Superior temporal gyrus (tissue), 1 donor: Measurements from ENCODE around the gene MYH7B.

Source experiments
- DNase-seq: peaks from one replicate; pipeline ENCODE4 v3.0.0-alpha.2; 2016; ENCODE audit errors: extremely low spot score

Gene MYH7B

DNA sequence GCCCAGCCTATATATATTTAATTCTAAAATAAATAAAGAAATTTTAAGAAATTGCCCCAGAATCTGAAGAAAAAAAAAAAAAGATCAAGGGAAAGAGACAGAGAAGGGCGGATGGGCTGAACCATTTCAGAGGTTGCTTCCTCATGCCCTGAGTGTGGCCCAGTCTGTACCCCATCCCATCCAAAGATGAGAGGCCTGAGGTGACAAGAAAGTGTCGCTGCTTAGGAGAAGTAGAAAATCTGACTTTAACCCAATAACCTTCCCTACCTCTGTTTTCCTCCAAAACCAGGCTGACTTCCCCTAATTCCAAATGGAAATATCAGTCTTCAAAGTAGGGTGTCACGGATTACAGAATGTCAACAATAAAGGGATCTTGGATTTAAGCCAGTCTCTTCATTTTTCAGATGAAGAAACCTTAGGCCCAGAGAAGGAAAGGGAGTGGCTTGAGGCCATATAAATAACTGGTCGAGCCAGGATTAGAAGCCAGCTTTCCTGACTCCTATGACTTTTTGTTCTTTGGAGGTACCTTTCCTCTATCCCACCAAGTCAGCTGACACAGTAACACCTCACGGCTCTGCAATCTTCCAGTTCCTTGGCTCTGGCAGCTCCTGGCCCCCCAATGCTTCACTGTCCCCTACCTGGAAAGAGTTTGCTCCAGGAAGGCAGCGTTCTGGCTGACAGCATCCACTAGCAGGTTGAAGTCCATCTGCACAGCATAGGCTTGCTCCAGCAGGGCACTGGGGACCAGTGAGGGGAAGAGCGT, 10.2 kb upstream of the MYH7B start:
- no peak for DNase-seq

DNA sequence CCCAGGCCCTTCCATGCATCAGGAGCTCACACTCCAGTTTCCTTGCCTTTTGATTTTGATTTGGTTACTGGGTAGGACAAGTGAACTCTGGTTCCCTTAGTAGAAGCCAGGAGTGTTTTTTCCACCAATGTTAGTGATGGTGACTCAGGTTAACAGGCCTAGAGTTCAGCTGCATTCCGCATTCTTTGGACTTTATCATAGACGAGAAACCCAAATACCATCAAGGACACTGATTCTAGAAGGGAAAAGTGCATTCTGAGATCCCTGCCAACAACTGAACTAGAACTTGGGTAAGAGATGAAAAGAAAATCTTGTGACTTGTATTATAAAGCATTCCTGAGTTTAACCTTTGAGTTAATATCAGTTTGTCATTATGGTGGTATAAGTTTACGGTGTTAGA, 9.0 kb upstream of the MYH7B start:
- no peak for DNase-seq

DNA sequence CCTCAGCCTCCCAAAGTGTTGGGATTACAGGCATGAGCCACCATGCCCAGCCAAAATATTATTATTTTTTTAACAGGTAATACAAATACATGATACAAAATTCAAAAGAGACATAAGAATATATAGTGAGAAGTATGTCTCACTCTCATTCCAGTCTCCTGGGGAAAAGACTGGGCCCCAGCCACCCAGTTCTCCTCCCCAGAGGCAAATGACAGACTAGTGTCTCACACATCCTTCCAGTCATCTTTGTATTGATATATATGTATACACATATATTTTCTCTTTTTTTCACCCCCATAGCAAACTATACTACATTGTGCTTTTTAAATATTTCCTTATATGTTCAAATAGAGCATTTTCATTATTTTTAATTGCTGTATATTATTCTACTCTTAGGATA, 8.3 kb upstream of the MYH7B start:
- DNase-seq = no peak

DNA sequence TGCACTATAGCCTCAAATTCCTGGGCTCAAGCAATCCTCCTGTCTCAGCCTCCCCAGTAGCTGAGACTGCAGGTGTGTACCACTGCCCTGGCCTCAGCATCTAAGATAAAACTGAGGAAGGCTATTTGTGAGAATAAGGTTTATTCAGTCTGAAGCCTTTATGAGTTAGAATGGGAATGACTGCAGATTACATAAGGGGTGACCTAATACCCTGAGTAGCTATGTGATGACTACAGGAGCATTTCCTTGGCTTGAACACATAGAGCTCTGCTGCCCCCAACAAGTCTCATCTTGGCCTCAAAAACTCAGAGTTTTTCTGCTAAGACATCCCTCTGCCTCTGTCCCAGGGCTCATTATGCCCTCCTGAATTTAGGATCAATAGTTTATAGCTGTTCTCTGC, 7.6 kb upstream of the MYH7B start:
- no peak for DNase-seq

DNA sequence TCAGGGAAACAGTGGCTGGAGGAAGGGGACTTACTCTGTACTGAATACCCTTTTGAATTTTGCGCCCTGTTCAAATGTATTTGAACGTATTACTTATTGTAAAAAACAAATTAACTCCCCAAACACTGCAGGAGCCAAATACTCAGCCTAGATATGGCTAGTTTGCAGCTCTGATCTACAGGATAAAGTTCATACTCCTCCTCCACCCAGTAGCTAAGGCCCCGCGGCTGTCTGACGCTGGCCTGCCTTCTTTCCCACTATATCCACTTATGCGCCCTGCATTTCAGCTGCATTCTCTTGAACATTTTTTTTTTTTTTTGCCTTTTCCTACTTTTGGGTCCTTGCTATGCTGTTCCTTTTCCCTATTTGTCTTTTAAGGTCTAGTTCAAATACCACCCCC, 6.5 kb upstream of the MYH7B start:
- DNase-seq = no peak

DNA sequence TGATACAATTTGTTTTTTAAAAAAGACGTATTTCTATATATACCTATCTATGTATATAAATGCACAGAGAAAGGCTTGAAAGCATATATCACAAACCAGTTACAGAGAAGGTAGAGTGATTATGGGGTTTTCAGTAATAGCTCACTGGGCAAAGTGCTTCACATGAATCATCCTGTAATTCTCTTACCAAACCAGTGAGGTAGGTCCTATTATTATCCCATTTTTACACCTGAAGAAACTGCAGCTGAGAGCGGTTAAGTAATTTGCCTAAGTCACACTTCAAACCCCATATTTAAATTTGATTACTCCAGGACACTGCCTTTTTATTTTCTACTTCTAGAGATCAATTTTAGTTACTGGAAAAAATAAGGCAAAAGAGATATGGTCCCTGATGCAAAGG, 4.4 kb upstream of the MYH7B start:
- DNase-seq = no peak

DNA sequence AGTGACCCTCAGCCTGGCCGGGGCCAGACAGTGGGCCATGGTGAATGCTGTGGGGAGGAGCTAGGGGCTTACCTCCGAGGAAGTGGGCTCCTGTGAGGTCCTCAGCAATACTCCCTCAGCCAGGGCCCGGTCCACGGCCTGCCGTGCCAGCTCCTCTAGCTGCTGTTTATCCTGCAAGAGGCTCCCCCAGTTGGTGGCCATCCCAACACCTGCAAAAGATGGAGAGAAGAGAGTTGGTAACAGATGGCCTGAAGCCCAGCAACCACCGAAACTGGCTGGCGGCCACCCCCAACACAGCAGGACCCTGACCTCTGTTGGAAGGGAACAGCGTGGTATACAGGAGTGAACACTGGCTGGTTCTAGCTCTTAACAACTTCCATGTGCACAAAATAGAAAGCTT, 4.0 kb upstream of the MYH7B start:
- no peak for DNase-seq

DNA sequence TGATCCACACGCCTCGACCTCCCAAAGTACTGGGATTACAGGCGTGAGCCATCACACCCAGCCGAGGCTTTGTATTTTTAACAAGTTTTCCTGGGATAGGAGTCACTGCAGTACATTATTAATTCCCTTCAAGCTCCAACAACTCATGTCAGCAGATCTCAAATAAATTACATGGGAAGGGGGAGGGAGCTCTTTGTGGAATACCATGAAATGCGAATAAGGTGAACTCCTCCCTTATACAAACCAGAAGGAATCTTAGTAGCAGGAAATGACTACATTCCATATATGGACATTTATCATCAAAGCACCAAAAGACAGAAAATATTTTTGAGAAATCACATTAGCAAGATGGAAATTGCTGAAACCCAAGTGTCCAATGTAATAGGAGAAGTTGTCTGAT, 3.0 kb upstream of the MYH7B start:
- DNase-seq = no peak

DNA sequence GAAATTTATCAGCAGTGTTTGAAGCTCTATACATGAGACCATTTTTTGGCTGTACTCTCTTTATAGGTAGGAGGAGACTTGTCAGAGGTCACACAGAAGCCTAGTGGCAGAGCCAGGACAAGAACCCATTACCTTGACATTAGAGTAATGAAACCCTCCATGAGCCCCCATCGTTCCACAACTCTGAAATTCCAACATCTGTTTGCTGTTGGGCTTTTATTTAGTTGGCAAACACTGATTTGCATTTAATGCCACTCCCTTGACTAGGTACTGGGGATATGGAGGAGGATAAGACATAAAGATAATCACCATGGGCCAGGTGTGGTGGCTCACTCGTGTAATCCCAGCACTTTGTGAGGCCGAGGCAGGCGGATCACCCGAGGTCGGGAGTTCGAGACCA, 1.7 kb upstream of the MYH7B start:
- DNase-seq = no peak

DNA sequence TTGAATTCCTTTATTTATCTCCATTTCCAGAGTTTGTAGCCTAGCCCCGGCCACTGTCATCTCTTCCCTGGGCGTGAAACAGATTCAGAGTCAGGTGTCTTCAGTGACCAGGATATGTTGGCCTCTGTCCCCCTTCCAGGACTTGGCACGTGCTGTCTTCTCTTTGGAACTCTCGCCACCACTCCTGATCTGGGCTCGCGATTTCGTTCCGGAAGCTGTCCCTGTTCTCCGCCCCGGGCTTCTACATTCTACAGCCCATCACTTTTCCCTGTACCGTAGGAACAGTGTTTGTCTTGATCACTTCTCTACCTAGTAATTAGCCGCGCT, 801 bp upstream of the MYH7B start:
- DNase-seq = no peak

DNA sequence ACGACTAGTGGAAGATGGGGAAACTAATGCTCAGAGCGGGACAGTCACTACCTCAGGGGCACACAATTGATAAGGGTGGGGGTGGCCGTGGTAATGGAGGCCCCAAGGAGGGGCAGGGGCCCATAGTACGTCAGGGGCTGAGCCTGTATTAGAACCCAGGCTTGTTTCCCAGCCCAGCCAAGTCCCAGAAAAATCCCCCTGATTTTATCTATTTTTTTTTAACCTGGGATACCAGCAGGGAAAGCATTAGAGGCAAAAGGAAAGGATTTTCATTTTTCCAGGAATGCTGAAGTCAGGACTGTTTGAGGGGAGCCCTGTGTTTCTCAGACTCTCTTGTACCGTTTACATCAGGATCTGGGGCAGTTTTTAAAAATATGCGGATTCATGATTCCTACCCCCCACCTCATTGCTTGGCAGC, 382 bp downstream of the MYH7B start:
- DNase-seq = no peak

DNA sequence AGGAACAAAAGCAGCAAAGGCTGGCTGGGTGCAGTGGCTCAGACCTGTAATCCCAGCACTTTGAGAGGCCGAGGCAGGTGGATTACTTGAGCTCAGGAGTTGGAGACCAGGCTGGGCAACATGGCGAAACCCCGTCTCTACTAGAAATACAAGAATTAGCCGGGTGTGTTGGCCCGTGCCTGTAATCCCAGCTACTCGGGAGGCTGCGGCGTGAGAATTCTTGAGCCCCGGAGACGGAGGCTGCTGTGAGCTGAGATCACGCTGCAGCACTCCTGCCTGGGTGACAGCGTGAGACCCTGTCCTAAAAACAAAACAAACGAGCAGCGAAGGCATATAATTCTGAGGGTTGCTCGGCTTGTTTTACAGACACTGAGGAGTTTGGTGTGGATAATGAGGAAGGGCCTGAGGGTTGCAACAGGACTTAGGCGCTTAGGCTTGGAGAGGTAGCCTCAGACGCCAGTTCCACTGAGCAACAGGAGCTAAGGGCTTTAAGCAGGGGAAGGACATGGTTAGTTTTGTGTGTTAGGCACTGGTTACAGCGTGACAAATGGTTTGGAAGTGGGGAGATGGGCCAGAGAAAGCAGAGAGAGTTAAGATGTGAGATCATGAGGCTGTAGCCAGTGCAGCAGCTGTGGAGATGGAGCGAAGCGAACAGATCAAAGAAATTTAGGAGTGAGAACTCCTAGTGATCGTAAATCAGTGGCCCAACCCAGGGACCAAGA, 1.2 kb downstream of the MYH7B start:
- DNase-seq = no peak

DNA sequence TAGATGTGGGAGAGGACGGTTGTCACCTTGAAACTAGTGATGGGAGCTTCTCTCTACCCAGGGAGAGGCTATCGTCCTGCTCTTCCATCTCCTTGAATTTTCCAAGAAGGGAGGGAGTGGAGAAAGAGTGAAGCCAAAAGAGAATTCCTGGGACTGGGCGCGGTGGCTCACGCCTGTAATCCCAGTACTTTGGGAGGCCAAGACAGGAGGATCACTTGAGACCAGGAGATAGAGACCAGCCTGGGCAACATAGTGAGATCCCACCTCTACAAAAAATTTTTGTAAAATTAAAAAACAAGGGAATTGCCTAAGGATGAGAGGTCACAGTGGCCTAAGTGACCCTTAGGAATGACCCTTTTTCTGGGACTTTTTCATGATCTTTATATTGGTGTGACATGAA, 8.8 kb downstream of the MYH7B start:
- DNase-seq = no peak

DNA sequence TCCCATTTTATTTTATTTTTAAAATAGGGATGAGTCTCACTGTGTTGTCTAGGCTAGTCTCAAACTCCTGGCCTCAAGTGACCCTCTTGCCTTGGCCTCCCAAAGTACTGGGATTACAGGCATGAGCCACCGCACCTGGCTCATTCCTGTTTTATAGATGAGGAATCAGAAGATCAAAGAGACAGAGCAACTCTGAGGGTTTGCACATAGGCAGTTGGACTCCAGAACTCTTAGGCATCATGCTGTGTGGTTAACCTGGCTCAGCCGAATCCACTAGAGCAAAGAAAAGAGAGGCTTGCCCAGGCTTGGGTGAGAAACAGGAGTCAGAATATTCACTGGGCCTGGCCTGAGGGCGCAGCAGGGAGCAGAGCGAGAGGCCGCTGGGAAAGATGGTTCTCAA, 9.4 kb downstream of the MYH7B start:
- no peak for DNase-seq

DNA sequence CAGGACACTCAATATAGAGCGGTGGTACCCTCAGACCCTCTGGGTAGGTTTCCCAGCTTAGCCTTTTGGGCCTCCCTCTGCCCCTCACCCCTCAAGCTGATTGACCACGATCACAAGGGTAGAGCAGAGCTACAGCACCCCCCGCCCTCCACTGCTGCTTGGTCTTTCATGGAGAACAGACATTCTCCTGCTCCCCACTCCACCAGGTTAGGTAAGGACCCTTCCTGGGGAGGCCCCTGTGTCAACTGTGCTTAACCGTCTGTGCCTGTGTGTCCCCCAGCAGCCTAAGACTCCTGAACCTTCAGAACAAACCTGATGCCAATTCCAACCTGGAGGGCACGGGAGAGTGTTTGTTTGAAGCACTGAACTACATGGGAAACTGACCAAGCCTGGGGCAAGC, 11.8 kb downstream of the MYH7B start:
- no peak for DNase-seq

DNA sequence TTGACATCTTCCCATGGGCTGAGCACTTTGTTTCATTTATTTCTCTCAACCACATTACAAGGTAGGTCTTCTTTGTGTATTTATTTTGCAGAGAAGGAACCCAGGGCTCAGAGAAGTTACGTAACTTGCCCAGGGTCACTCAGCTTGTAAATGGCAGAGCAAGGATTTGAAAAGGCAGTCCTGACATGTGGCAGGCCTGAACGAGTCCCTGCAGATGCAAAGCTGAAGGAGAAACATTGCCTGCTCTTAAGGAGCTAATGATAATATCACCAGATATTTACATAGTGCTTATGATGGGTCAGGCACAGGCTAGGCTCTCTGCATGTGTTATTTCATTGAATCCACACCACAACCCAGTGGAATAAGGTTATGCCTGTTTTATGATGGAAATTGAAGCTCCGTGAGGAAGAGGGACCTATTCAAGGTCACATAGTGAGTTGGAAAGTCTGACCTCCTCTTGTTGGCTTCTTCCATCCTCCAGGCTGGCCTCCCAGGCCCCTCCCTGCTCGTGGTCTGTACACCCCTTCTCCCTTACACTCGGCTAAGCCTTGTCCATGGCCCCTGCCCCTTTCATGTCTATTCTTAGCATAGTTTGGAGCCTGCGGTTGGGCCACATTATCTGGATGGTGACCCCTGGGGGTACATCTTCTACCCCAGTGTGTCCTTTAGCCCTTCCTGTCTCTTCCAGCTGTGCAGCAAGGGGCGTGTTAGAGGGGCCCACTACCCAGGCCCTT, 12.5 kb downstream of the MYH7B start:
- DNase-seq = no peak

DNA sequence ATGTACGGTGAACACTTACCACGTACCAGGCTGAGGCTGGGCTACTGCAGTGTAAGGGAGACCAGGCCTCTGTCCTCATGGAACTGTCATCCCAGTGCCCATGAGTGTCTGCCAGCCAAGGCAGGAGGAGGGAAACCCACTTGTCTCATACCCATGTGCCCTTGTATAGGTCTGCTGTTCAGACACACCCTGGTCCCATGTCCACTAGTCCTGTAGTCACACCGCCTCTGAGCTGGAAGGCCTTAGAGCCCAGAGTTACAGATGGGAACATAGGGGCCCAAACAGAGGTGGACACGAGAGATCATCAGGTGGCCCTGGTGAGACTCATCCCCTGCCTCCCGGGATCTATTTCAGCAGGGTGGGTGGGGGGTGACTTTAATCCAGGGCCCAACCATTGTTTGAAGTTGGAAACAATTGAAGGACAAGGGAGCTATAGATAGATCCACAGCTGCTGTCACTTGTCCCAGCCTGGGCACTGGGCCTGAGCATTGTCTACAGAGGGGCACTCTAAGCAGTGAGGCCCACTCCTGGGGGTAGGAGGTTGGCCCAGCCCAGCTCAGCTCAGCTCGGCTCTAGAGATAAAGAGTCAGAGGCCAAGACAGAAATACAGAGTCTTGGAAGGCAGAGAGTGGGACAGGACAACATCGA, 14.6 kb downstream of the MYH7B start:
- DNase-seq = peak; percentile 87

DNA sequence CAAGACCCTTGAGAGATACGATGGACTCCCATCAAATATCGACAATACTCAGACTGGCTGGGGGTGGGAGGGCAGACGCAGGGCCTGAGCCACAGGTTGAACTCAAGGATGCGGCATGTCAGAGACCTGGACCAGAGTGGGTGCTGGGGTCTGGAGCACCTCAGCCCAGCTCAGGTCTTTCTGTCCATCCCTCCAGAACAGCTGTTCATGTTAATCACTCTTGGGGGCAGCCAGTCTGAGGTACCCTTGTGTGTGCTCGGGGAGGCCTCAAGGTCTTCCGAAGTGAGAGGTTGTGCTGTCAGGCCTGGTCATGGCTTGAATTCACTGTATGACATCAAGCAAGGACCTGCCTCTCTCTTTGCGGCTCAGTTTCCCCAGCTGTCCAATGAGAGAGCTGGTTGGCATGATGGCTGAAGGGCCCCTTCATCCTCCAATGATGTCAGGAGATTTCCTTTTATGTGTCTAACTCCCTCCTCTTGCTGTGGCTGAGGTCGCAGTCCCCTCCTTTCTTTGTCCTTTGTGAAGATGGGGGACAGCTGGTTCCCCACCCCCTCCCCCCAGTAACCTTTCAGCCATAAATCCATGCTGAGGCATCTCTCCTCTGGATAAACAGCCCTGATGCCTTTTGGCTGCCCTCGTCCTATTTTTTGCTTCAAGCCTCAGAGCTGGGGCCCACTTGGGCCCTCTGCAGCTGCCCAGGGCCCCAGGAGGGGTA, 15.3 kb downstream of the MYH7B start:
- peak; percentile 33 for DNase-seq

DNA sequence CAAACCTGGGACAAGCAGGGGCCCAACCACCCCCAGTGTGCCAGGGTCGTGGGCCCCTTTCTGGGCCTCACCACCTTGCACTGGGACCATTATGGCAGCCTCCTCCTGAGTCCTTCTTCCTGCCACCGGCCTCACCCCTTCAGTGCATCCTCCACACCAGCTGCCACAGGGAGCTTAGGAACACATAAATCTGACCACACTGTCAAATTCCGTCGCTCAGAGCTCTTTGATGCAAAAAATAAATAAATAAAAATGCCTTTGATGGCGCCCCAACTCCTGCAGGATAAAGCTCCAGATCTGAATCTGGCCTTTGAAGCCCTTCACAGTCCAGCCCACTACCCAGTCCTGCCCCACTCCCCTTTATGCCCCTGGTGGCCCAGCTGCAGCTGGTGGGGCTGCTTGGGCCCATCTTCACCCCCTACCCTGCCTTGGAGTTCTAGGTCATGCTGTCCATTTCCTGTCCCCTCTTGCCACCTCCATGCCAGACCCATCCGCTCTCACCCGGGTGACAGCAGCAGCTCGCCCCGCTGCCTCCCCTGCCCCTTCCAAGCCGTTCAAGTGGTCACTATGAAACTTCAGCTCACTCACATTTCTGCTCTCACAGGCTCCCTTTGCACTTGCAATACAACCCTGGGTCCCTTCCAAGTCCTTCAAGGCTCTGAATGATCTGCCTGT, 16.0 kb downstream of the MYH7B start:
- DNase-seq = no peak

DNA sequence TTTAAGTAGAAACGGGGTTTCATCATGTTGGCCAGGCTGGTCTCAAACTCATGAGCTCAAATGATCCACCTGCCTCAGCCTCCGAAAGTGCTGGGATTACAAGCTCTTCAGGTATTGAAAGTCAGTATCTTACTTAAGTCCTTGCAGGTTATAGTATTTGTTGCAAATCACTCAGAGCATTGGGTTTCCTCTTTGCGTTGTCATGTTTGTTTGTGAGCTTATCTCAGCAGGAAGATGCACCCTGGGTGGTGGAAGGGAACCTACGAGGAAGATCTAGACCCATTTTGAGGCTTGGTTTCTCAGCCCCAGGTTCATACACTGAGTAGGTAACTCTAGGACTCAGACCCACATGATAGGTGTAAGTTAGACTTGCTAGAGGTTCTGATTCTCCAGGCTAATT, 18.6 kb downstream of the MYH7B start:
- DNase-seq = no peak

DNA sequence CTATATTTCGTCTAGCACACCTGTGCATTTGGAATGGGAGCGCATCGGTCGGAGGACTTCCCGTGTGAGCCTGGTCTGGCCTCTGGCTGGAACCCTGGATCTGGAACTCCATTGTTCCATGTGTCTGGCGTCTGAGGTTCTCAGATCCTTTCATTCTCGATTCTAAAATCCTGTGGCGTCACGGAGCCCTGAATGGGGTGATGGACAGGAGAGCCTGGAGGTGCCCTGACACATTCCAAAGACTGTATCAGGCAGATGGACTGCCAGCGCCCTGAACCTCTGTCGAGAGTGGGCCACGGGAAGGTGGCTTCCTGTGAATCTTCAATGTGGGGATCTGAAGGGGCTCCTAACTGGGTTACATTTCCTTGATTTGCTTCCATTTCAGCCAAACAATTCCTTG, 20.6 kb downstream of the MYH7B start:
- no peak for DNase-seq
